Omental fat pad (tissue), 4 donors: Measurements from ENCODE around the gene PTGIS. TPM values are rescaled to one million over a fixed set of nuclear protein-coding genes. Genes with fewer than 3 reads are reported as not detected.

Source experiments
- ATAC-seq: fragments of 150-250 bp; one replicate; pipeline ENCODE4 v1.9.1; 2016; ENCODE audit warnings: mild to moderate bottlenecking, moderate library complexity; ENCODE audit not compliant: low FRiP score
- DNase-seq: peaks from one replicate; pipeline ENCODE4 v3.0.0-alpha.2; 2019; ENCODE audit warnings: low spot score
- CTCF ChIP-seq, 3 donors: fragments of 450-650 bp; IDR thresholded peaks; one replicate each; pipeline ENCODE4 v1.5.1; 2016 to 2017; ENCODE audit warnings: antibody characterized with exemption in 3 of 3, mild to moderate bottlenecking in 3 of 3, moderate library complexity in 2 of 3
- total RNA-seq, 4 donors: library from RNA; depleted of rRNA; stranded (reverse); fragments of >200 nt; gene quantifications; one replicate each; pipeline ENCODE4 v1.1.0, GENCODE V29; 2016

Gene PTGIS
- total RNA-seq, 4 donors from 2014 or later = 77.7 to 229 (median 113) TPM

GRCh38 chr20:49456646-49457045, 111.3 kb downstream of the PTGIS start:
- no peak for ATAC-seq
- no peak for TF ChIP-seq CTCF (IDR thresholded peaks at IDR 0.05)
- no peak for DNase-seq

- DNase-seq = no peak
- TF ChIP-seq CTCF (IDR thresholded peaks at IDR 0.05) = no peak
- ATAC-seq = no peak
These were observed 112.2 kb downstream of the PTGIS start for GRCh38 chr20:49455691-49456090.

Other genes starting within 250 kb of the PTGIS start
- 10 to 100 TPM; 15.0 to 34.4 (median 22.9) TPM for gene KCNB1, start 85.5 kb downstream of the PTGIS start, total RNA-seq
- 10 to 100 TPM; 27.0 to 93.1 (median 31.3) TPM for gene B4GALT5, start 145.7 kb upstream of the PTGIS start, total RNA-seq
- 10 to 100 TPM in 3 of 4 donors, 1 to 10 TPM in 1; 8.0 to 13.3 (median 10.7) TPM for gene SLC9A8, start 244.7 kb upstream of the PTGIS start, total RNA-seq